Measurements from ENCODE around the gene DUSP5. TPM values are rescaled to one million over a fixed set of nuclear protein-coding genes. Genes with fewer than 3 reads are reported as not detected.

The DUSP5 gene
- total RNA-seq, 1 donor from 2014 or later: 16.3 TPM

DNA sequence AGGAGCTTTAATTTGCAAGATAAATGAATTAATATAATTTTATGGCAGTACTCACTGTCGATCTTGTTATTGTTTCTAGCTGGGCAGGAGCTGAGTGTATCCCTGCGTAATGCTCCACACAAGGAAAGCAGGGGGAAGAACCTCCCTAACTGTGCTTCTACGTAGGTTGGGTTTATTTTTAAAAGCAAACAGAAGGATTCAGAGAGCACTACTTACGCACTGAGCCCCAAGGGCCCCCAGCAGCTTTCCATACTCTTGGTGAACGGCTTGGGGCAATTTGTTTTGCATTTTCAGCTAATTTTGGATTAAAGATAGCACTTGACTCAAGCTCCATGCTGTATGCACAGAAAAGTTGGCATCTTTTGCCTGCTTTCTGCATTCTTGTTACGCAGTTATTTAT lies 9.6 kb downstream of the DUSP5 start:
- peaks cover 30% of the 10 kb centered on the region for H3K36me3 Mint-ChIP-seq
- TF ChIP-seq, protein P1, sequence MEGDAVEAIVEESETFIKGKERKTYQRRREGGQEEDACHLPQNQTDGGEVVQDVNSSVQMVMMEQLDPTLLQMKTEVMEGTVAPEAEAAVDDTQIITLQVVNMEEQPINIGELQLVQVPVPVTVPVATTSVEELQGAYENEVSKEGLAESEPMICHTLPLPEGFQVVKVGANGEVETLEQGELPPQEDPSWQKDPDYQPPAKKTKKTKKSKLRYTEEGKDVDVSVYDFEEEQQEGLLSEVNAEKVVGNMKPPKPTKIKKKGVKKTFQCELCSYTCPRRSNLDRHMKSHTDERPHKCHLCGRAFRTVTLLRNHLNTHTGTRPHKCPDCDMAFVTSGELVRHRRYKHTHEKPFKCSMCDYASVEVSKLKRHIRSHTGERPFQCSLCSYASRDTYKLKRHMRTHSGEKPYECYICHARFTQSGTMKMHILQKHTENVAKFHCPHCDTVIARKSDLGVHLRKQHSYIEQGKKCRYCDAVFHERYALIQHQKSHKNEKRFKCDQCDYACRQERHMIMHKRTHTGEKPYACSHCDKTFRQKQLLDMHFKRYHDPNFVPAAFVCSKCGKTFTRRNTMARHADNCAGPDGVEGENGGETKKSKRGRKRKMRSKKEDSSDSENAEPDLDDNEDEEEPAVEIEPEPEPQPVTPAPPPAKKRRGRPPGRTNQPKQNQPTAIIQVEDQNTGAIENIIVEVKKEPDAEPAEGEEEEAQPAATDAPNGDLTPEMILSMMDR (conservative IDR thresholded peaks at IDR 0.05): no peak
- H3K4me1 Mint-ChIP-seq (ENCODE audit: unreplicated experiment): peaks cover 32% of the 10 kb centered on the region
- H3K4me3 Mint-ChIP-seq: no peak overlapping the region
- no peak overlapping the region for H3K27ac Mint-ChIP-seq
- no peaks in the 10 kb centered on the region for H3K9me3 Mint-ChIP-seq
- DNase-seq (ENCODE audit: extremely low spot score, unreplicated experiment): no peak
- H3K27me3 Mint-ChIP-seq: no peaks in the 10 kb centered on the region

DNA sequence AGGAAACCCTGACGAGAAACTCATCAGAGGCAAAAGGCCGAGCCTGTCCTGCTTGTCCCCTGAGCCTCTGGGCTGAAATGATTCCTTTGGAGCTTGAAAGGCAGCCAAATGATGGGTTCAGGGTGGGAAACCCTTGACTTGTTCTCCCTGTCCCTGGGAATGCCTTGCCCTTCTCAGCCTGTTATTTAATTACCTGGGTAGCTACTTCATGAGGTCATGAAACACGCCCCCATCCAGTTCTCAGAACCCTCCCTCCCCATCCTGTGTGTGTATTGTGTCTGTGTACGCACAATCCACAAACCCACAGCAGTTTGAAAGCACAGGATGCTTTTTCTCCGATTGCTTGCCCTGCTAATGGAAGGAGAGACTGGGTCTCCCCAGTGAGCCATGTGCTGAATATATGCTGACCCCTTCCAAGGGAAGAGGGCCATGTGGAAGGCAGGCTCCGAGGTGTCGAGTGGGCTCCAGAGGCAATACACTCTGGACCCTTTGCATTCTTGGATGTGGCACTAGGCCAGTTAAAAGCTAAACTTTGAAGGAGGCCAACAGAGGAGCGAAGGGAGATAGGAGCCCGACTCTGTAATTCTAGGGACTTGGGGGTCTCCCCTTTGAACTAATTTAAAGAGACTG lies 10.6 kb downstream of the DUSP5 start:
- H3K4me3 Mint-ChIP-seq: no peak overlapping the region
- peaks cover 30% of the 10 kb centered on the region for H3K36me3 Mint-ChIP-seq
- H3K4me1 Mint-ChIP-seq (ENCODE audit: unreplicated experiment): peaks cover 23% of the 10 kb centered on the region
- H3K27me3 Mint-ChIP-seq: no peaks in the 10 kb centered on the region
- H3K27ac Mint-ChIP-seq: peak overlapping the region; percentile 21
- TF ChIP-seq, protein P1 (conservative IDR thresholded peaks at IDR 0.05): no peak
- H3K9me3 Mint-ChIP-seq: no peaks in the 10 kb centered on the region
- no peak for DNase-seq (ENCODE audit: extremely low spot score, unreplicated experiment)

DNA sequence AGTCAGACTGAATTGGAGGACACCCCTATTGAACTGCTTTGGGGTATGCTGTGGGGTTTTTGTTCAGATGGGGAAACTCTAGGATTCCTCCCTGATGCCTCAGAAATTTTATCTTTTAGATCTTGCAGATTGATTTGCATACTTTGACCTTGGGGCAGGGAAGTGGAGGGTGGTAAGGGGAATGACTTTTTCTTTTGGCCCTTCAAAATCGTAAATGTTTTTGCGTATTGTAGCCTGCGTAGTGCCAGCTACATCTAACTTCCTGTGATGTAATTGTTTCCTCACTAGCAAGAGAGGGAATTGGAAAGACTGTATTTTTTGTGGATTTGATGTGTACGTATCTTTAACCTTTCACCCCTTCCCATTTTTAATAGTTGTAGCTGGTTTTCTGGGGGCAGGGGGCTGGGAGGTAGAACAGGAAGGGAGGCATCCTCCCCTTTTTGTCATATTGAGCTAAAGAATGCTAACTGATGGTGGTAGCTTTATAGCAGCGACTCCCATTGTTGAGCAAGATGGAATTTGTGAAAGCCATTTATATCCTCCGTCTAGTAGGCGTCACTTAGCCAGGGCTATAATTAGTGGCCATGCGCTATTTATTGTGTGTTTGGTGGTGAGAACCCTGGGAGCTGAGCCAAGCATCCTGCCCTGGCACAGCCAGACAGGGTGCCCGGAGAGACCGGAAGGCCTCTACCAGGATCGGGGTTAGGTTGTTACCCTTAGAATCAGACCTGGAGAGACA lies 11.3 kb downstream of the DUSP5 start:
- Mint-ChIP-seq H3K27ac (peak overlapping the region; percentile 21), H3K4me1 (ENCODE audit: unreplicated experiment) (peaks cover 16% of the 10 kb centered on the region), H3K9me3 (no peaks in the 10 kb centered on the region), H3K36me3 (peaks cover 30% of the 10 kb centered on the region), H3K4me3 (no peak overlapping the region), H3K27me3 (no peaks in the 10 kb centered on the region)
- no peak for DNase-seq (ENCODE audit: extremely low spot score, unreplicated experiment)
- TF ChIP-seq, protein P1 (conservative IDR thresholded peaks at IDR 0.05): no peak

DNA sequence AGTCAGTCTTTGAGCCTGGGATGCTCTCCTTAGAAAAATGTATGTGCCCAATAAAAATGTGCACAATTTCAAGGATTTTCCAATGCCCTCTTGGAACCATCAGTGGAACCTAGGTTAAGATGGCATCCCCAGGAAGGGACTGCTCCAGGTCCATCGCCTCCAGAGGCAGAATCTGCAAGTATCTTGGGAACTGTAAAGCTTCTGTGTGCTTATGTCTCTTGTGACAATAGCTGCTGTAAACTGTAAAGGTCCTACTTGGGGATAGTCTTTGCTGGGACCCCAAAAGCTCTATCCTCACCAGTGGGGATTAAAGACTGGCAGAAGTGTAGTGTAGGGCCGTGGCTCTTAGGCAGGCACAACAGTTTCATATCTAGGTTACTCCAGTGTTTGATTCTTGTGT lies 11.9 kb downstream of the DUSP5 start:
- TF ChIP-seq, protein P1 (conservative IDR thresholded peaks at IDR 0.05): no peak
- no peak for DNase-seq (ENCODE audit: extremely low spot score, unreplicated experiment)
- H3K4me3 Mint-ChIP-seq: no peak overlapping the region
- H3K4me1 Mint-ChIP-seq (ENCODE audit: unreplicated experiment): peaks cover 14% of the 10 kb centered on the region
- peaks cover 30% of the 10 kb centered on the region for H3K36me3 Mint-ChIP-seq
- no peak overlapping the region for H3K27ac Mint-ChIP-seq
- no peaks in the 10 kb centered on the region for H3K9me3 Mint-ChIP-seq
- no peaks in the 10 kb centered on the region for H3K27me3 Mint-ChIP-seq

DNA sequence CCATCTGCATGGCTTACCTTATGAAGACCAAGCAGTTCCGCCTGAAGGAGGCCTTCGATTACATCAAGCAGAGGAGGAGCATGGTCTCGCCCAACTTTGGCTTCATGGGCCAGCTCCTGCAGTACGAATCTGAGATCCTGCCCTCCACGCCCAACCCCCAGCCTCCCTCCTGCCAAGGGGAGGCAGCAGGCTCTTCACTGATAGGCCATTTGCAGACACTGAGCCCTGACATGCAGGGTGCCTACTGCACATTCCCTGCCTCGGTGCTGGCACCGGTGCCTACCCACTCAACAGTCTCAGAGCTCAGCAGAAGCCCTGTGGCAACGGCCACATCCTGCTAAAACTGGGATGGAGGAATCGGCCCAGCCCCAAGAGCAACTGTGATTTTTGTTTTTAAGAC lies 12.4 kb downstream of the DUSP5 start:
- TF ChIP-seq, protein P1 (conservative IDR thresholded peaks at IDR 0.05): no peak
- Mint-ChIP-seq H3K4me1 (ENCODE audit: unreplicated experiment) (peaks cover 9% of the 10 kb centered on the region), H3K27me3 (no peaks in the 10 kb centered on the region), H3K36me3 (peaks cover 28% of the 10 kb centered on the region), H3K9me3 (no peaks in the 10 kb centered on the region), H3K4me3 (no peak overlapping the region), H3K27ac (no peak overlapping the region)
- DNase-seq (ENCODE audit: extremely low spot score, unreplicated experiment): no peak
